Dermis blood vessel endothelial cell (primary cell): Measurements from ENCODE around the gene LILRB4. TPM values are rescaled to one million over a fixed set of nuclear protein-coding genes. Genes with fewer than 3 reads are reported as not detected.
"Not testable (repeated sequence)": the region's sequence is repeated elsewhere in the genome, so short reads cannot be mapped to it uniquely, and the experiment has no call there.

ENCODE experiments used
- DNase-seq: peaks from one replicate; pipeline ENCODE4 v3.0.0; 2010
- total RNA-seq: library from RNA; depleted of rRNA; stranded (reverse); fragments of >200 nt; gene quantifications from 2 replicates; pipeline ENCODE4 v1.2.3, GENCODE V29; 2014

LILRB4 gene
- total RNA-seq, 1 donor from 2014 or later: not detected

GRCh38 chr19:54696117-54696548 lies 33.3 kb downstream of the LILRB4 start:
- DNase-seq: no peak

DNA sequence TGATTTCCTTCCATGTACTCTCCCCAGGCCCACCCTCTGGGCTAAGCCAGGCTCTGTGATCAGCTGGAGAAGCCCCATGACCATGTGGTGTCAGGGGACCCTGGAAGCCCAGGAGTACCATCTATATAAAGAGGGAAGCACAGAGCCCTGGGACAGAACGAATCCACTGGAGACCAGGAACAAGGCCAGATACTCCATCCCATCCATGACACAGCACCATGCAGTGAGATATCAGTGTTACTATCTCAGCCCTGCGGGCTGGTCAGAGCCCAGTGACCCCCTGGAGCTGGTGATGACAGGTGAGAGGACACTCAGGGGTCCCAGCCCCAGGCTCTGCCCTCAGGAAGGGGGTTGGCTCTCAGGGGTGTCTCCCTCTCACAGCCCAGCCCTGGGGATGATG lies 34.0 kb downstream of the LILRB4 start:
- DNase-seq: no peak

GRCh38 chr19:54697716-54698115 lies 34.9 kb downstream of the LILRB4 start:
- not testable (repeated sequence) for DNase-seq

DNA sequence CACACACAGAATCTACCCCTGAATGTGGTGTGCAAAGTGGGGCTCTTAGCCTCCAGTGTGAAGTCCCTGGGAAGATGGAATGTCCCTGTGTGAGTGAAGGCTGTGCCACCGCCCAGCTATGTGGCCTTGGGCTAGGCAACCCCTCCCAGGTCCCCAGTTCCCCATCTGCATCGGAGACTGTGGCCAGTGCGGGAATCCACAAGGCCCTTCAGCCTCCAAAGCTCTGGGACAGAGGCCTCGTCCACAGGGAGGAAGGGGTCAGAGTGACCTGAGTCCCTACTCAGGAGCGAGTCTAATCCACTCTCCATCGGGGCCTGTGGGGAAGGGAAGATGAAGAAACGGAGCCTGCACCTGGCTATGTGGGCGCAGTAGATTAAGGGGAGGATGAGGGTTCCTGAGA lies 42.1 kb downstream of the LILRB4 start:
- DNase-seq: no peak

DNA sequence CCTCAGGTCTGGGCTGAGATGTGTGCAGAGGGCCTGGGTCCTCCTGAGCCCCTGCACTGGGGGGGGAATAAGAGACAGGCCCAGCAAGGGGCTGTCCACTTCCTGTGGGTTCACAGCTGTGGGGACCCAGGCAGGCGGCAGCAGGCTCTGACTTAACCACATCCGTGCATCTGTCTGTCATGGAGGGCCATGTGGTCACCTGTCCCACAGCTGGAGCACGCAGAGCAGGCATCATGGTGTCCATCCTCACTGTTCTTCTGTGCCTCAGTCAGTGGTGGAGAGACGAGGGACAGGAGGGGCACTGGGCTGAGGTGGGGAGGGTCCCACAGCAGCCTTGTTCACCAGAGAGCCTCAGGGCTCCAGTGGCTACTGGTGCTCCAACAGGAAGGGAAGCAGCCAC lies 45.2 kb downstream of the LILRB4 start:
- DNase-seq: no peak

- DNase-seq: no peak
Observed at GRCh38 chr19:54708781-54709180, 46.0 kb downstream of the LILRB4 start.

- no peak for DNase-seq
Observed at GRCh38 chr19:54709212-54709948, 46.6 kb downstream of the LILRB4 start.

GRCh38 chr19:54709956-54710355 lies 47.2 kb downstream of the LILRB4 start:
- not testable (repeated sequence) for DNase-seq

Other genes with a start within 250 kb of the LILRB4 start
- gene TTYH1, start 247.5 kb upstream of the LILRB4 start, total RNA-seq: not detected in 2 replicates
- 40.7 and 41.0 TPM in 2 replicates for gene LENG8, start 213.8 kb upstream of the LILRB4 start, total RNA-seq
- gene LENG9, start 199.2 kb upstream of the LILRB4 start, total RNA-seq: 6.0 and 7.5 TPM in 2 replicates
- 86.9 and 136 TPM in 2 replicates for gene CDC42EP5, start 189.7 kb upstream of the LILRB4 start, total RNA-seq
- not detected in 2 replicates for gene LAIR2, start 160.2 kb upstream of the LILRB4 start, total RNA-seq
- not detected in 2 replicates for gene LILRA2, start 89.2 kb upstream of the LILRB4 start, total RNA-seq
- not detected in 2 replicates for gene LILRA1, start 69.4 kb upstream of the LILRB4 start, total RNA-seq
- not detected in 2 replicates for gene LILRB1, start 32.5 kb upstream of the LILRB4 start, total RNA-seq
- gene KIR3DL3, start 61.5 kb downstream of the LILRB4 start, total RNA-seq: not detected in 2 replicates
- not detected in 2 replicates for gene KIR2DL3, start 75.5 kb downstream of the LILRB4 start, total RNA-seq
- not detected in 2 replicates for gene KIR2DL1, start 106.8 kb downstream of the LILRB4 start, total RNA-seq
- not detected in 2 replicates for gene KIR2DL4, start 140.6 kb downstream of the LILRB4 start, total RNA-seq
- gene KIR3DL1, start 153.5 kb downstream of the LILRB4 start, total RNA-seq: not detected in 2 replicates
- gene KIR2DS4, start 169.7 kb downstream of the LILRB4 start, total RNA-seq: not detected in 2 replicates
- gene KIR3DL2, start 187.5 kb downstream of the LILRB4 start, total RNA-seq: not detected in 2 replicates
- gene FCAR, start 211.2 kb downstream of the LILRB4 start, total RNA-seq: not detected in 2 replicates
- not detected in 2 replicates for gene NCR1, start 243.2 kb downstream of the LILRB4 start, total RNA-seq